Endothelial cell of umbilical vein (primary cell): Measurements from ENCODE around the gene SRCIN1.

Source experiments
- CTCF ChIP-seq, 2 donors: IDR thresholded peaks; 1 replicate in 1 of 2; 2 replicates in 1 of 2; pipeline ENCODE4 v1.5.1; 2011; ENCODE audit warnings: low read length in 2 of 2, mild to moderate bottlenecking in 2 of 2, moderate library complexity in 2 of 2, control low read depth in 1 of 2, inconsistent platforms in 1 of 2, low read depth in 1 of 2; ENCODE audit not compliant: insufficient read depth in 1 of 2; ENCODE audit errors: extremely low read depth in 1 of 2
- EZH2 ChIP-seq: IDR thresholded peaks from 2 replicates; pipeline ENCODE4 v1.6.1; 2012; ENCODE audit warnings: borderline replicate concordance, low read depth, mild to moderate bottlenecking, moderate library complexity, low read length, inconsistent platforms; ENCODE audit not compliant: severe bottlenecking
- FOS ChIP-seq: IDR thresholded peaks from 2 replicates; pipeline ENCODE4 v1.6.1; 2011; ENCODE audit warnings: mild to moderate bottlenecking, low read length, moderate library complexity, borderline replicate concordance; ENCODE audit not compliant: insufficient read depth
- GATA2 ChIP-seq: IDR thresholded peaks from 2 replicates; pipeline ENCODE4 v1.7.0; 2011; ENCODE audit warnings: low read depth, mild to moderate bottlenecking, moderate library complexity, mixed read lengths, low read length; ENCODE audit not compliant: insufficient read length, insufficient read depth
- MAX ChIP-seq: IDR thresholded peaks from 2 replicates; pipeline ENCODE4 v1.6.1; 2011; ENCODE audit not compliant: insufficient read depth, insufficient read length
- MYC ChIP-seq: IDR thresholded peaks from one replicate; pipeline ENCODE4 v1.6.1; 2011; ENCODE audit warnings: mild to moderate bottlenecking, low read depth, low read length
- POLR2A ChIP-seq: IDR thresholded peaks from 2 replicates; pipeline ENCODE4 v1.6.1; 2012; ENCODE audit warnings: low read depth, mild to moderate bottlenecking, control low read depth, low read length
- POLR2AphosphoS5 ChIP-seq: IDR thresholded peaks from 2 replicates; pipeline ENCODE4 v1.6.1; 2012; ENCODE audit warnings: low read depth, mild to moderate bottlenecking, control low read depth, low read length, moderate library complexity; ENCODE audit not compliant: insufficient read depth

- no peak for TF ChIP-seq CTCF (IDR thresholded peaks at IDR 0.05; ENCODE audit: extremely low read depth in 1 of 2, insufficient read depth in 1 of 2, low read depth in 1 of 2, low read length in 2 of 2)
- TF ChIP-seq POLR2A, result no peak
- no peak for TF ChIP-seq GATA2
- TF ChIP-seq EZH2, result no peak
- TF ChIP-seq MYC, result no peak
- TF ChIP-seq POLR2AphosphoS5, result no peak
- no peak for TF ChIP-seq MAX
- no peak for TF ChIP-seq FOS
Observed at GRCh38 chr17:38559880-38560230, 45.9 kb downstream of the SRCIN1 start.
